ENCODE data around the gene SPAG6.

DNA sequence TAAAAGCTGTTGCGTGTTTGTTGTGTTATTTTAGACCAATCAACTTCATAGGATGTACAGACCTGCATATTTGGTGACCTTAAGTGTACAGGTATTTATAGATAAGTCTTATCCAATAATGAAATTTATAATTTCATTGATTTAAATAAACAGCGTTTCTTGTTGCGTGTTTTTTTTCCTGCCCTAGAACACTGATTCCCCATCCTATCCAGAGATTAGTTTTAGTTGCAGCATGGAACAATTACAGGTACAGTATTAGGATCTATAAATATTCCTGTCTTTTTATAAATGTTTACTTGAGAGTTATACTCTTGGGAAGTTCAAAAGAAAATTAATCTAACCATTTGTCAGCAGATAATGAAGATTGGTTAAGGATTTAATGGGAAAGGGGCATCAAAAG is 26.5 kb upstream of the SPAG6 start:
- TF ChIP-seq POLR2A (IDR thresholded peaks at IDR 0.05; ENCODE audit: low read length) = no peak
- no peak for TF ChIP-seq GATA1 (IDR thresholded peaks at IDR 0.05; ENCODE audit: low read depth, low read length)

Data from erythroblast (primary cell).